Activated T-cell treated with anti-CD3 and anti-CD28 coated beads, Interleukin-2, amount 50 U/mL, for 4 hours (primary cell): ENCODE data around the gene THRAP3. TPM values are rescaled to one million over a fixed set of nuclear protein-coding genes. Genes with fewer than 3 reads are reported as not detected.
"Not testable (repeated sequence)": the region's sequence is repeated elsewhere in the genome, so short reads cannot be mapped to it uniquely, and the experiment has no call there.

ENCODE experiments used
- ATAC-seq, 2 donors: fragments of 200-7000 bp; cut with Tn5 transposase; one replicate each; pipeline ENCODE4 v1.10.0; 2021
- DNase-seq: peaks from one replicate; pipeline ENCODE4 v3.0.0-alpha.2; 2020
- H3K27me3 Mint-ChIP-seq: one replicate; pipeline ENCODE4 v1.8.0; 2021; ENCODE audit warnings: low read depth, mixed read lengths
- H3K36me3 Mint-ChIP-seq: one replicate; pipeline ENCODE4 v1.8.0; 2022; ENCODE audit warnings: mixed read lengths; ENCODE audit not compliant: insufficient read depth
- H3K4me1 Mint-ChIP-seq: one replicate; pipeline ENCODE4 v1.8.0; 2021; ENCODE audit warnings: low read depth, mixed read lengths
- H3K4me3 Mint-ChIP-seq: one replicate; pipeline ENCODE4 v1.8.0; 2021; ENCODE audit warnings: mild to moderate bottlenecking, moderate library complexity, mixed read lengths
- H3K9me3 Mint-ChIP-seq: one replicate; pipeline ENCODE4 v1.8.0; 2021; ENCODE audit warnings: mixed read lengths
- total RNA-seq, 3 donors: library from RNA; stranded (reverse); gene quantifications; one replicate each; pipeline ENCODE4 v1.2.1, GENCODE V29; 2021

The THRAP3 gene
- 100 to 1,000 TPM; 134 to 145 (median 142) TPM for total RNA-seq

- Mint-ChIP-seq H3K27me3 (no peaks in the 10 kb centered on the region), H3K4me3 (peak within 1 kb of the TSS; percentile 89)
Observed at GRCh38 chr1:36223996-36224536, at the start of gene THRAP3. THRAP3 (plus strand) TSS chr1:36224443; CDS start chr1:36282564, 58,121 bp downstream.

GRCh38 chr1:36174713-36175112 is 49.5 kb upstream of the THRAP3 start:
- Mint-ChIP-seq H3K27me3 (no peaks in the 10 kb centered on the region), H3K4me1 (peaks cover 7% of the 10 kb centered on the region), H3K9me3 (no peaks in the 10 kb centered on the region), H3K36me3 (peaks cover 31% of the 10 kb centered on the region), H3K4me3 (no peak overlapping the region)
- ATAC-seq (no peak), DNase-seq (no peak)

More at GRCh38 chr1:36223996-36224536, at the start of gene THRAP3:
- Mint-ChIP-seq H3K9me3 (no peaks in the 10 kb centered on the region), H3K36me3 (peaks cover 17% of the 10 kb centered on the region), H3K4me1 (peaks cover 33% of the 10 kb centered on the region)
- ATAC-seq (peak; percentile 95), DNase-seq (peak; percentile 99)

GRCh38 chr1:36175137-36176095 is 48.8 kb upstream of the THRAP3 start:
- Mint-ChIP-seq H3K36me3 (peaks cover 36% of the 10 kb centered on the region), H3K4me1 (peaks cover 3% of the 10 kb centered on the region)

GRCh38 chr1:36176106-36176949 is 47.9 kb upstream of the THRAP3 start:
- Mint-ChIP-seq H3K27me3 (no peaks in the 10 kb centered on the region), H3K4me3 (no peak overlapping the region), H3K36me3 (peaks cover 37% of the 10 kb centered on the region), H3K4me1 (peaks cover 3% of the 10 kb centered on the region), H3K9me3 (no peaks in the 10 kb centered on the region)
- DNase-seq, result no peak
- no peak for ATAC-seq

More at GRCh38 chr1:36175137-36176095, 48.8 kb upstream of the THRAP3 start:
- no peaks in the 10 kb centered on the region for H3K9me3 Mint-ChIP-seq
- H3K27me3 Mint-ChIP-seq, result no peaks in the 10 kb centered on the region
- ATAC-seq (no peak), DNase-seq (no peak)
- H3K4me3 Mint-ChIP-seq, result no peak overlapping the region

GRCh38 chr1:36177589-36178431 is 46.4 kb upstream of the THRAP3 start:
- H3K4me1 Mint-ChIP-seq, result peaks cover 3% of the 10 kb centered on the region
- no peak for DNase-seq
- no peak for ATAC-seq
- peaks cover 36% of the 10 kb centered on the region for H3K36me3 Mint-ChIP-seq
- no peak overlapping the region for H3K4me3 Mint-ChIP-seq
- no peaks in the 10 kb centered on the region for H3K9me3 Mint-ChIP-seq
- no peaks in the 10 kb centered on the region for H3K27me3 Mint-ChIP-seq

- Mint-ChIP-seq H3K27me3 (no peaks in the 10 kb centered on the region), H3K4me3 (no peak overlapping the region), H3K36me3 (peaks cover 30% of the 10 kb centered on the region), H3K9me3 (no peaks in the 10 kb centered on the region), H3K4me1 (peaks cover 2% of the 10 kb centered on the region)
- DNase-seq (no peak), ATAC-seq (no peak)
Observed at GRCh38 chr1:36178471-36179219, 45.6 kb upstream of the THRAP3 start.

GRCh38 chr1:36179220-36179600 is 45.0 kb upstream of the THRAP3 start:
- Mint-ChIP-seq H3K9me3 (no peaks in the 10 kb centered on the region), H3K36me3 (peaks cover 25% of the 10 kb centered on the region), H3K27me3 (no peaks in the 10 kb centered on the region), H3K4me1 (no peaks in the 10 kb centered on the region), H3K4me3 (no peak overlapping the region)
- DNase-seq (no peak), ATAC-seq (no peak)

- Mint-ChIP-seq H3K9me3 (no peaks in the 10 kb centered on the region), H3K36me3 (peaks cover 18% of the 10 kb centered on the region), H3K4me1 (no peaks in the 10 kb centered on the region), H3K27me3 (no peaks in the 10 kb centered on the region), H3K4me3 (no peak overlapping the region)
- no peak for DNase-seq
- ATAC-seq, result no peak
Observed at GRCh38 chr1:36182734-36183133, 41.5 kb upstream of the THRAP3 start.

- Mint-ChIP-seq H3K36me3 (peaks cover 18% of the 10 kb centered on the region), H3K4me1 (peaks cover 4% of the 10 kb centered on the region), H3K9me3 (no peaks in the 10 kb centered on the region), H3K27me3 (no peaks in the 10 kb centered on the region), H3K4me3 (no peak overlapping the region)
- DNase-seq (no peak), ATAC-seq (no peak)
Observed at GRCh38 chr1:36183309-36183856, 40.9 kb upstream of the THRAP3 start.

GRCh38 chr1:36187800-36188593 is 36.2 kb upstream of the THRAP3 start:
- Mint-ChIP-seq H3K27me3 (no peaks in the 10 kb centered on the region), H3K4me1 (peaks cover 4% of the 10 kb centered on the region), H3K36me3 (no peaks in the 10 kb centered on the region), H3K9me3 (no peaks in the 10 kb centered on the region), H3K4me3 (no peak overlapping the region)
- ATAC-seq (peak; percentile 96 to 97), DNase-seq (peak; percentile 74)

- not testable (repeated sequence) for H3K27me3 Mint-ChIP-seq, H3K4me1 Mint-ChIP-seq, H3K9me3 Mint-ChIP-seq
Observed at GRCh38 chr1:36196805-36197204, 27.4 kb upstream of the THRAP3 start.

GRCh38 chr1:36198641-36199040 is 25.6 kb upstream of the THRAP3 start:
- H3K9me3 Mint-ChIP-seq, result no peaks in the 10 kb centered on the region
- no peaks in the 10 kb centered on the region for H3K36me3 Mint-ChIP-seq
- H3K4me1 Mint-ChIP-seq, result no peaks in the 10 kb centered on the region
- DNase-seq (no peak), ATAC-seq (no peak)
- no peak overlapping the region for H3K4me3 Mint-ChIP-seq
- no peaks in the 10 kb centered on the region for H3K27me3 Mint-ChIP-seq

More at GRCh38 chr1:36196805-36197204, 27.4 kb upstream of the THRAP3 start:
- not testable (repeated sequence) for H3K4me3 Mint-ChIP-seq, DNase-seq, H3K36me3 Mint-ChIP-seq, ATAC-seq
